Measurements from ENCODE around the gene NIPSNAP3A.
A peak's percentile ranks its signal among the peaks of the same experiment; 100 is the strongest.

The NIPSNAP3A gene

DNA sequence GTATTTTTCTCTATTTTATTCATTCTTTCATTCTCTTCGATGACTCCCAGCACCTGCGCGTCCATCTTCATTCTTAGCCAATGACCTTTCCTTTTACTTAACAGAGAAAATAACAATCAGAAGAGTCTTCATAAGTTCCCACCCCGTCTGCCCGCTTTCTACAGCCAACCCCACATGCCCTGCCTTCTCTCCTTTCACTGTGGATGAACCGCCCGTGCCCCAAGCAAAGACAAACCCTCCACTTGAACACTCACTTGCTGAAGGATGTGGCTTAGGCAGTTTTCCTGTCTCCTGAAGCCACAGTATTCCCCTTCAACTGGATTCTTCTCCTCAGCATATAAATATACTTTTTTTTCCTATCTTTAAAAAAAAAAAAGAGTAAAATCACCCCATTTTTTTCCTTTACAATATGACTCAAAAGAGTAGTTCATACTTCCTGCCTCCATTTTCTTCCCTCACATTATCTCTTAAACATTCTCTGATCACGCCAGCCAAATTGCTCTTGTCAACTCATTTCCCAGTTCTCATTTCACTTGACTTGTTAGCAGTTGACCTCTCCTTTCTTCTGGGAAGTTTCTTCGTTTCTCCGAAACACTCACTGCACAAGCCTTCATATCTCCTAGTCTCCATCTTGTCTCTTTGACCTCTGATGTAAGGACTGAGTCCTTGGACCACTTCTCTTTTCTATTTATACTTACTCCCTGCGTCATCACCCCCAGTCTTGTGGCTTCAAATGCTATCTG, 27.5 kb downstream of the NIPSNAP3A start:
- DNase-seq = no peak

DNA sequence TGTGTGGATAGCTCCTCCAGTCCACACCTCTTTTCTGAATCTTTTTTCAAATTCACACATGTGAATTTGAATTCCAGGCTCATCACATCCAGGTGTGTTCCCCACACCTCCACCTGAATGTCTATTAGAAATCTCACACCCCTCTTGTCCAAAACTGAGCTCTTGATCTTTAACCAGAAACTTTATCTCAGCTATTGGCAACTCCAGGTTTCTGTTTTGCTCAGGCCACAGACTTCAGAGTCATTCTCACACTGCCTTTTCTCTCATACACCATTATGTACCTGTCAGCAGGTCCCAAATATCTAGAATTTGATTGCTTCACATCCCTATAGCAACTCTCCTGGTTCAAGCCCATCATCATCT, 28.1 kb downstream of the NIPSNAP3A start:
- DNase-seq = no peak

DNA sequence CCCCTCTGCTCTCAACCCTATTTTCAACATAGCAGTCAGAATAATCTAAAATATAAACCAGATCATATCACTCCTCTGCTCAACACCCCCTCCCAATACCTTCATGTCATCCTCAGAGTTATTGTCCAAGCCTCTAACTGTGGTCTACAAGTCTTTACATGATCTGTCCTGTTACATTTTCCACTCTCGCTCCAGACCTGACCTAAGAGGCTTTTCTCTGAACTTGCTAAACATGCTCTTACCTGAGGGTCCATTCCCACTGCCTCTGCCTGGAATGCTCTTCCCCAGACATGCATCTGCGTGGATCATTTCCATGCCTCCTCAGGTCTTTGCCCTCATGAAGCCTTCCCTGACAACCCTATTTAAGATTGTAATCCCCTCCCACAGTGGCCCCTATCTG, 28.5 kb downstream of the NIPSNAP3A start:
- DNase-seq = no peak

DNA sequence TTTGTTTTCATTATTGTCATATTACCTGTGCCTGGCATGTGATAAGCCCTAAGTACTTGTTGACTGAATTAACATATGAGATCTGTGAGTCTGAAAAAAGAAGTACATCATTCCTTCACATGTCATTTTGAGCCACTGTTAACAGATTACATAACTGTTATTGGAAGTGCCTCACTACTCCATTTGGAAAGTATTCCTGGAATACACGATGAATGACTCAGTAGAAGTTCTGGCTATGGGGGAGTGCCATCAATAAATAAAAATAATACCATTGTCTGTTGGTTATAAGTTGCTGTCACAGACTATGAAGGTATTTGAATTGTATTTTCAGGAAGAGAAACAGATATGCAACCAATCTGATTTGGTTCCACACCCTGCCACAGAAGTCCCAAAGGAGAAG, 29.3 kb downstream of the NIPSNAP3A start:
- DNase-seq = peak; percentile 8

DNA sequence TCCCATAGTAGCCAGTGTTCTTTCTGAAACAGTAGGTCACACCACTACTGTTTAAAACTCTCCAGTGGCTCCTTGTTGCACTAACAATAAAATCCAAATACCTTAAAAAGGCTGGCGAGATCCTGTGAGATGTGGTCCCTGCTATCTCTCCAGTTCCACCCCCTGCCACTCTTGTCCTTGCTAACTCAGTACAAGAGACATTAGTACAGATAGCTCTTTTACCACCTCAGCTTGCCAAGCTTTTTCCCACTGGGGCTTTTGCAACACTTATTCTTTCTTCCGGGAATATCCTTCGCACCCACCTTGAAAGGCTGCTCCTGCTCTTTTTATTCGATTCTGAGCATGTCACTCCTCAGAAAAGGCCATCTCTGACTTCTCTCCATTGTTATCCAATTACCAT, 31.3 kb downstream of the NIPSNAP3A start:
- no peak for DNase-seq

DNA sequence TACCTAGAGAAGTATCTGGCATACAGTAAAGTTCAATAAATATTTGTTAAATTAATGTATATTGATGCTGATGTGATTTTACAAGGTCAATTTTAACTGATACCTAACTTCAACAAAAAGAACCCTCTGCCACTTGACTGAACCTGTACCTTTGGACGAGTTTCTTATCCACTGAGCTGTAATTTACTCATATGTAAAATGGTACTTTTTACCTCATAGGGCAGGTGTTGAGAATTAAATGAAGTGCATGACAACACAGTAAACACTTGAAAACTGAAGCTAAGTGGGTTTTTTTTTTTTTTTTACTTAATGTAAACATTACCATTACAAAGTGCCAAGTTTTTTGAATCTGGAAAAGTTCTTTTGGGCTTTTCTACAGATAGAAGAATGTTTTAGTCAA, 31.9 kb downstream of the NIPSNAP3A start:
- no peak for DNase-seq

GRCh38 chr9:104779946-104780535, 32.6 kb downstream of the NIPSNAP3A start:
- DNase-seq = no peak

DNA sequence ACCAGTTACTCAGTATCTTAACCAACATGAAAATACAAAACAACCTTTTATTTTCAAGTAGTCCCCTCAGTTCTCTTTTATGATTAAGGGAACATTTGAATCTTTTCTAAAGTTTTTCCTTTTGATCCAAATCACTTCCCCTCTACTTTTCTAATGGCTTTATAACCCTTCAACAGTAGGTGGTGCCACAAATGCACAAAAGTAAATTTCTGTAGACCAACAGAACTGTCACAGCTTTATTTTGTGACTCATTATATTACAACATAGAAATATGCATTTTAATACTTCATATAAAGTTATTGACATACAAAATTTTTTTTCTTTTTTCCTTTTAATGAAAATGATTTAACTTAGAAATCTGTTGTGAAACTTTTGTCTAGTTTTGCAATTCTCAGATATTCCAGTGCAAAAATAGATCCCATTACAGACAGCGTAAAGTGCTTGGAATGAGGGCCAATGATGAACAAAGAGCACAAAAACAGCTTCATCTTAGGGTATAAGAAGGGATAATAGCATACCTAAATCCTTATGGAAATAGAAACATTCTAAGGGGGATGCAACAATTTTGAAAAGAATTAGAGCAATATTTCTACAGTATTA, 33.4 kb downstream of the NIPSNAP3A start:
- DNase-seq = peak; percentile 67

GRCh38 chr9:104783588-104783987, 36.1 kb downstream of the NIPSNAP3A start:
- no peak for DNase-seq

- no peak for DNase-seq
Observed at GRCh38 chr9:104784098-104784497, 36.6 kb downstream of the NIPSNAP3A start.

GRCh38 chr9:104786293-104786692, 38.8 kb downstream of the NIPSNAP3A start:
- no peak for DNase-seq

DNA sequence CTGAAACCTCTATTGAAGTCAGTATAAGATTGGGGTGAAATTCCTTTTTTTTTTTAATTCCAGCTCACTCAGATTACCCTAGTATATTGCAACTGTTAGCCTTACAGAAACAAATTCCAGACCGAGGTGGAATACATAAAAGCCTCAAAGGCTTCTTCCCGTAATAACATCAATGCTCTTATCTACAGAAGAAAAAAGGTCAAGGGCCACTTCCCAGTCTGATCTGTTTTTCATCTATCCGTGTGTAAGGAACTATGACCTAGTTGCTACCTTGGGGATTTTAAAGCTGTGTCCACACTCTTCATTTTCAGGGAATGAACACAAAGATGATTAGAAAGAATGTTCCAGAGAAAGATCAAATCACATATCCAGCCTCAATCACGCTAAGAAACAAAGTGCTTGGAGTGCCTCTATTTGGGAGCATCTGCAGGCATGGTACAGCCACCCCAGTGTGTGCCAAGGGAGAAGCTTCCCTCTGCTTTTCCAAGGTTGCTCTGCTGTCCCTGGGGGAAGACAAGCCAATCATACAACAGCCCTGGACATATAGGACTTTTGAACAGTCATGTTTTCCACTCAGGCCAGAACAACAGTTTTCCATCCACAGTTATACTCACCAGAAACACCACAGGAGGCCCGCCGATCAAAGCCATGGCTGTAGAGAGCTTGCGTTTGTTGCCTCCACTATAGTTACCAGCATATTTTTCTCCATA, 40.0 kb downstream of the NIPSNAP3A start:
- no peak for DNase-seq

- DNase-seq = no peak
Observed at GRCh38 chr9:104788251-104788650, 40.8 kb downstream of the NIPSNAP3A start.

DNA sequence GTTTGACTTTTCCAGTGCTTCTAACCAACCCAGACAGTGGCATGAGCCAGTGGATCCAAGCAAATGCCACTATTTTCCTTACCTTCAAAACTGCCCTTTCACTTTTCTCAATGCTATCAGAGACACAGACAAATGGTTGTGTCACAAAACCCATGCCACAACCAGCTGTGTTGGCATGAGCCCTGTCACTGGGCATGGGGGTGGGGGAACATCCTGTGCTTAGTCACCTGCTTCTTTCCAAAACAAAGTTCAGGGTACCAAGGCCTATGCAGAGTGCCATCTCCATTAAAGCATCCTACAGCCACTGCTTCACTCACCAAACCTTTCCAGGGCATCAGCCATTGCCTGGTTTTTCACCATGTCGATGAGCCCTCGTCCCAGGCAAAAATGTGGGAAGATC, 46.6 kb downstream of the NIPSNAP3A start:
- no peak for DNase-seq

DNA sequence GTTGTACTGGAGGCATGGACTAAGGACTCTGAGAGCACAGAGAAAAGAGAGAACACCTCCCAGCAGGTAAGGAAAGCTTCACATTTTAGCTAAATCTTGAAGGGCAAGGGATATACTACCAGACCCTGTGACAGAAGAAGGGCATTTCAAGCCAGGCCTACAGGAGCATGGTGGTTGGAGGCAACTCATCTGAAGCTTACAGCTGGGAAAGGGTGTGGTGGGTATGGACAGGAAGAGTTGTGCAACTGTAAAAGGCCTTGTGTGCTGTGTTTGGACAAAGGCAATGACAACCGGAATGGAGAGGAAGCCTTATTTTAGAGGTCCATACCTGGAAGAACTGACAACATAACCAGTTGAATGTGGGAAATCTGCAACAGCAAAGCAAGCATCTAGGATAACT, 47.6 kb downstream of the NIPSNAP3A start:
- DNase-seq = peak; percentile 23

DNA sequence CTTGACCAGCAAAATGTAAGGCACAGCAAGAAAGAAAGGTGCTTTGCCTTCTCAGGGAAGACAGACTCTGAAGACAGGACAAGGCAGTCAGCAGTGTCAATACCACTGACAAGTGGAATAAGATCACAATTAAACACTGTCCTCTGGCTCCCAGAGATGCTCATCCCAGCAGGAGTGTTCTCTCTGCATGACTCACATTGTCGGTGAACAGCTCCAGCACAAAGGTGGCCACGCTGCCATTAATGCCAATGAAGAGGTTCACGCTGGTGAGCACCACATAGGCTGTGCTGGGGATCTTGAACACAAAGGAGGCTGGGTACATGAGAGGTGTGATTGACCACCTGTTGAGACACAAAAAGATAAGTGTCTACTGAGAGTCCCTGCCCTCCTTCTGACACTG, 48.4 kb downstream of the NIPSNAP3A start:
- DNase-seq = no peak

- DNase-seq = no peak
Observed at GRCh38 chr9:104798209-104798995, 50.9 kb downstream of the NIPSNAP3A start.

GRCh38 chr9:104800068-104800785, 52.7 kb downstream of the NIPSNAP3A start:
- DNase-seq = no peak

- DNase-seq = no peak
Observed at GRCh38 chr9:104802110-104802509, 54.6 kb downstream of the NIPSNAP3A start.

- no peak for DNase-seq
Observed at GRCh38 chr9:104802906-104803305, 55.4 kb downstream of the NIPSNAP3A start.

- DNase-seq = no peak
Observed at GRCh38 chr9:104805441-104805840, 58.0 kb downstream of the NIPSNAP3A start.

DNA sequence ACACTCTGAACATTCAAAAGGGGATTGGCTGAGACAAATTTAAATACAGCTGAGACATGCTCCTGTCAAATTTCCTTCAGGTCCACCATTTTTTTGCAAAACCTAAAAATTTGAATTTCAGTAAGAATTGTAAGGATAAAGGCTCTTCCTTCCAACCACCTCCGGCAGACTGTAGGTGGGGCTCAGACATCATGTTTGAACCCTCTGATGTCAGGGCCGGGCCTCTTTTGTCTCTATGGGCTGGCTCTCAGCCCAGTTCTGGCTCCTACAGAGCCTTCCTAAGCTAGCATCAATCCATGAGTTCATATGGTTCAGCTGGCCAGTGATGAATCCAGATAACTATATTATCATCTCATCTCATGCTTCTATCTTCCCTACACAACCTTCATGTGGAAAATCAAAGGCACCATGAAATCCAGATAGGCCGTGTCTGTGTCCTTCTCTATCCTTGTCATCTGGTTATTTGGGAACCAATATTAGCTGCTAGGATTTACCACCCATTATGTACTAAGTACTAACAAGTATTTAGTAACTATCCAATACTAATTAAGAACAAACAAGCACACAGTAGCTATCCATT, 60.6 kb downstream of the NIPSNAP3A start:
- peak; percentile 57 for DNase-seq

Measured in HCEC 1CT (cell line).